H9 (cell line): Measurements from ENCODE around the gene UPK2. TPM values are rescaled to one million over a fixed set of nuclear protein-coding genes. Genes with fewer than 3 reads are reported as not detected.

Experiments used
- DNase-seq: peaks from one replicate; pipeline ENCODE4 v3.0.0-alpha.2; 2017
- H2AFZ ChIP-seq: one replicate; pipeline ENCODE4 v1.6.1; 2013; ENCODE audit warnings: mild to moderate bottlenecking, low read length, control low read depth, moderate library complexity
- H2AK5ac ChIP-seq: 2 replicates; pipeline ENCODE4 v1.6.1; 2013; ENCODE audit warnings: low read length, control low read depth, mixed read lengths; ENCODE audit not compliant: insufficient read length
- H2BK120ac ChIP-seq: one replicate; pipeline ENCODE4 v1.6.1; 2013; ENCODE audit warnings: low read depth, mild to moderate bottlenecking, low read length, control low read depth, inconsistent platforms; ENCODE audit not compliant: poor library complexity, severe bottlenecking
- H2BK12ac ChIP-seq: 2 replicates; pipeline ENCODE4 v1.6.1; 2013; ENCODE audit warnings: low read length, control low read depth, mixed read lengths, low read depth; ENCODE audit not compliant: insufficient read length
- H2BK15ac ChIP-seq: 2 replicates; pipeline ENCODE4 v1.6.1; 2013; ENCODE audit warnings: low read depth, low read length, control low read depth
- H2BK20ac ChIP-seq: one replicate; pipeline ENCODE4 v1.6.1; 2013; ENCODE audit warnings: low read depth, mild to moderate bottlenecking, low read length, control low read depth, inconsistent platforms; ENCODE audit not compliant: poor library complexity, severe bottlenecking
- H2BK5ac ChIP-seq: 2 replicates; pipeline ENCODE4 v1.6.1; 2013; ENCODE audit warnings: low read length, control low read depth, mixed read lengths; ENCODE audit not compliant: insufficient read length
- H3K14ac ChIP-seq: 2 replicates; pipeline ENCODE4 v1.6.1; 2013; ENCODE audit warnings: low read length, control low read depth; ENCODE audit not compliant: insufficient read depth
- H3K18ac ChIP-seq: 2 replicates; pipeline ENCODE4 v1.6.1; 2013; ENCODE audit warnings: low read depth, mild to moderate bottlenecking, mixed read lengths, low read length, control low read depth; ENCODE audit not compliant: insufficient read length
- H3K23ac ChIP-seq: 2 replicates; pipeline ENCODE4 v1.6.1; 2013; ENCODE audit warnings: low read length, control low read depth, mixed read lengths, low read depth; ENCODE audit not compliant: insufficient read length
- H3K23me2 ChIP-seq: 2 replicates; pipeline ENCODE4 v1.6.1; 2013; ENCODE audit warnings: low read depth, mild to moderate bottlenecking, mixed read lengths, low read length, control low read depth; ENCODE audit not compliant: insufficient read length, poor library complexity, severe bottlenecking
- H3K27ac ChIP-seq: 2 replicates; pipeline ENCODE4 v1.5.1; 2013; ENCODE audit warnings: low read length, control low read depth, mixed read lengths, low read depth; ENCODE audit not compliant: insufficient read length
- H3K27me3 ChIP-seq: 2 replicates; pipeline ENCODE4 v1.6.1; 2013; ENCODE audit warnings: low read length, control low read depth, inconsistent platforms; ENCODE audit not compliant: insufficient read depth
- H3K4ac ChIP-seq: 2 replicates; pipeline ENCODE4 v1.6.1; 2013; ENCODE audit warnings: low read depth, mild to moderate bottlenecking, control low read depth, inconsistent platforms, low read length, moderate library complexity
- H3K4me1 ChIP-seq: 2 replicates; pipeline ENCODE4 v1.6.1; 2013; ENCODE audit warnings: low read length, control low read depth, inconsistent platforms; ENCODE audit not compliant: insufficient read depth
- H3K4me2 ChIP-seq: 2 replicates; pipeline ENCODE4 v1.6.1; 2013; ENCODE audit warnings: low read length, control low read depth, mixed read lengths; ENCODE audit not compliant: insufficient read length, insufficient read depth
- H3K56ac ChIP-seq: 2 replicates; pipeline ENCODE4 v1.6.1; 2013; ENCODE audit warnings: low read depth, mild to moderate bottlenecking, mixed read lengths, low read length, control low read depth; ENCODE audit not compliant: insufficient read length
- H3K79me1 ChIP-seq: 2 replicates; pipeline ENCODE4 v1.6.1; 2013; ENCODE audit warnings: low read depth, mild to moderate bottlenecking, moderate library complexity, low read length, control low read depth, inconsistent platforms; ENCODE audit not compliant: insufficient read depth, poor library complexity, severe bottlenecking
- H3K79me2 ChIP-seq: 2 replicates; pipeline ENCODE4 v1.6.1; 2013; ENCODE audit warnings: low read length, control low read depth, inconsistent platforms; ENCODE audit not compliant: insufficient read depth
- H3K9ac ChIP-seq: 2 replicates; pipeline ENCODE4 v1.6.1; 2013; ENCODE audit warnings: low read length, control low read depth, mixed read lengths; ENCODE audit not compliant: insufficient read length; ENCODE audit errors: extremely low read depth
- H3K9me3 ChIP-seq: one replicate; pipeline ENCODE4 v1.6.1; 2013; ENCODE audit warnings: low read depth, low read length, inconsistent platforms; ENCODE audit not compliant: control insufficient read depth
- H3T11ph ChIP-seq: one replicate; pipeline ENCODE4 v1.6.1; 2013; ENCODE audit warnings: mild to moderate bottlenecking, low read length, control low read depth, inconsistent platforms
- H4K20me1 ChIP-seq: one replicate; pipeline ENCODE4 v1.6.1; 2013; ENCODE audit not compliant: control insufficient read depth, insufficient read length, insufficient read depth
- H4K5ac ChIP-seq: 2 replicates; pipeline ENCODE4 v1.6.1; 2013; ENCODE audit warnings: low read depth, mild to moderate bottlenecking, mixed read lengths, low read length, control low read depth; ENCODE audit not compliant: insufficient read length
- H4K8ac ChIP-seq: replicated peaks from 2 replicates; pipeline ENCODE4 v1.6.1; 2013; ENCODE audit warnings: low read length, control low read depth, mixed read lengths, low read depth; ENCODE audit not compliant: insufficient read length
- H4K91ac ChIP-seq: 2 replicates; pipeline ENCODE4 v1.6.1; 2013; ENCODE audit warnings: low read depth, mild to moderate bottlenecking, moderate library complexity, mixed read lengths, low read length, control low read depth; ENCODE audit not compliant: insufficient read length
- H3K27ac Mint-ChIP-seq, 3 experiments: 2 replicates in 2 of 3; 3 replicates in 1 of 3; pipeline ENCODE4 v1.8.0; 2020 to 2021; ENCODE audit warnings: mixed read lengths in 3 of 3, mild to moderate bottlenecking in 1 of 3, moderate library complexity in 1 of 3
- H3K27me3 Mint-ChIP-seq: 2 replicates; pipeline ENCODE4 v1.8.0; 2021; ENCODE audit warnings: low read depth, mild to moderate bottlenecking, moderate library complexity, mixed read lengths
- H3K36me3 Mint-ChIP-seq, 3 experiments: 2 replicates in 2 of 3; 3 replicates in 1 of 3; pipeline ENCODE4 v1.8.0; 2020 to 2021; ENCODE audit warnings: low read depth in 3 of 3, mixed read lengths in 3 of 3; ENCODE audit not compliant: insufficient read depth in 1 of 3
- H3K4me1 Mint-ChIP-seq, 2 experiments: 2 replicates each; pipeline ENCODE4 v1.8.0; 2020; ENCODE audit warnings: mixed read lengths in 2 of 2
- H3K4me3 Mint-ChIP-seq, 2 experiments: 2 replicates in 1 of 2; 3 replicates in 1 of 2; pipeline ENCODE4 v1.8.0; 2020 to 2021; ENCODE audit warnings: mild to moderate bottlenecking in 2 of 2, mixed read lengths in 2 of 2, moderate library complexity in 1 of 2
- H3K9me3 Mint-ChIP-seq, 2 experiments: 2 replicates in 1 of 2; 3 replicates in 1 of 2; pipeline ENCODE4 v1.8.0; 2020; ENCODE audit warnings: mild to moderate bottlenecking in 2 of 2, mixed read lengths in 2 of 2, moderate library complexity in 1 of 2
- CTCF ChIP-seq: fragments of 200-600 bp; sonication (generic); conservative IDR thresholded peaks from 3 replicates; pipeline ENCODE4 v1.8.0; 2021; ENCODE audit warnings: antibody characterized with exemption, mild to moderate bottlenecking
- WGBS: extraction: QIAGEN DNeasy Blood & Tissue Kit; methylation state at CpG from one replicate; pipeline ENCODE4 v1.1.7; 2013; ENCODE audit warnings: missing lambda C conversion rate, low lambda C conversion rate, mixed read lengths; ENCODE audit not compliant: insufficient read length; ENCODE audit errors: extremely low coverage; 5-methylcytosine and 5-hydroxymethylcytosine counted together
- total RNA-seq: library from RNA; stranded (reverse); gene quantifications from 2 replicates; pipeline ENCODE4 v1.2.1, GENCODE V29; 2021

The UPK2 gene
- total RNA-seq, 1 experiment from 2014 or later = 0.33 TPM

GRCh38 chr11:118921121-118921928, 34.8 kb upstream of the UPK2 start:
- Histone ChIP-seq H4K20me1 (no peaks in the 10 kb centered on the region), H3K23ac (no peak overlapping the region), H3K23me2 (peaks cover 34% of the 10 kb centered on the region), H3K27ac (no peak overlapping the region), H4K91ac (no peak overlapping the region), H2BK12ac (no peak overlapping the region), H3K4me2 (peak overlapping the region; percentile 67), H3K14ac (0 out of 2 replicates have a peak overlapping the region, but pooled peaks have one; percentile 27), H3K79me1 (peaks cover 3% of the 10 kb centered on the region), H3K56ac (no peak overlapping the region), H2BK20ac (no peak overlapping the region), H3K9me3 (no peaks in the 10 kb centered on the region), H2BK5ac (no peak overlapping the region), H3K9ac (no peak overlapping the region), H2AFZ (no peak overlapping the region), H3K4me1 (peaks cover 37% of the 10 kb centered on the region), H3K79me2 (peaks cover 24% of the 10 kb centered on the region; the same call in 1 of the 2 replicates), H3K18ac (peak overlapping the region; percentile 7), H3K27me3 (no peaks in the 10 kb centered on the region), H2AK5ac (no peak overlapping the region), H2BK120ac (no peak overlapping the region), H2BK15ac (no peak overlapping the region), H4K8ac (no peak overlapping the region), H3T11ph (no peak overlapping the region), H3K4ac (no peak overlapping the region), H4K5ac (no peak overlapping the region)
- TF ChIP-seq CTCF = no peak
- H3K36me3 Mint-ChIP-seq = peaks cover 0 to 5% (median 2%) of the 10 kb centered on the region in 3 experiments; a peak in 2 of 7 replicates
- peak; percentile 63 for DNase-seq
- no CpG with 5 or more reads among the region's 13 CpGs for WGBS
- H3K27ac Mint-ChIP-seq = peak overlapping the region; percentile 54 to 73 (median 59)
- H3K9me3 Mint-ChIP-seq = no peaks in the 10 kb centered on the region; a peak in 1 of 5 replicates
- H3K4me1 Mint-ChIP-seq = peaks cover 73 to 81% of the 10 kb centered on the region in 2 experiments
- H3K4me3 Mint-ChIP-seq = peak overlapping the region; percentile 59 to 74
- peaks cover 1% of the 10 kb centered on the region for H3K27me3 Mint-ChIP-seq
